HCT116 (cell line): Measurements from ENCODE around the gene FAM163B. TPM values are rescaled to one million over a fixed set of nuclear protein-coding genes. Genes with fewer than 3 reads are reported as not detected.

ENCODE experiments used
- ATAC-seq: fragments of 200-7000 bp; cut with Tn5 transposase; 2 replicates; pipeline ENCODE4 v1.9.1; 2020; ENCODE audit warnings: mild to moderate bottlenecking, moderate library complexity
- BruUV-seq: library from RNA; stranded (reverse); fragments of 400-500 nt; replicated peaks from 2 replicates; lab custom pipeline; 2021; lab: Mats Ljungman, UMichigan
- CTCF ChIA-PET: fragments of 300-600 bp; sonication (Branson Sonifier 250); formaldehyde crosslinking; loops from one replicate; lab custom pipeline; 2021; ENCODE audit warnings: antibody characterized with exemption; lab: Charles Lee
- POLR2A ChIA-PET: fragments of 300-600, 350-600 bp; sonication (Branson Sonifier 250); formaldehyde crosslinking; loops from one replicate; lab custom pipeline; 2021; ENCODE audit warnings: antibody characterized with exemption; lab: Charles Lee
- RAD21 ChIA-PET, 2 experiments: fragments of 300-600 bp; sonication (Branson Sonifier 250); formaldehyde crosslinking; loops; one replicate each; lab custom pipeline; 2023; ENCODE audit warnings: low total read pairs in 2 of 2; ENCODE audit not compliant: uncharacterized antibody in 2 of 2, unreplicated experiment in 2 of 2, low non-redundant PET in 1 of 2; lab: Charles Lee
- DNase-seq: peaks from one replicate; pipeline ENCODE4 v3.0.0-alpha.2; 2010; ENCODE audit warnings: low read depth, low spot score
- H2AFZ ChIP-seq: fragments of 200-600 bp; shearing (Covaris generic), sonication (generic); 2 replicates; pipeline ENCODE4 v1.6.1; 2017; ENCODE audit warnings: low read depth, mixed run types, mixed read lengths, antibody characterized with exemption, low read length; ENCODE audit not compliant: poor library complexity, severe bottlenecking
- H3K27ac ChIP-seq: 2 replicates; pipeline ENCODE4 v1.5.1; 2012; ENCODE audit warnings: low read depth, low read length
- H3K27me3 ChIP-seq: fragments of 200-600 bp; sonication (generic); 2 replicates; pipeline ENCODE4 v1.6.1; 2016; ENCODE audit warnings: mixed run types, low read length, mixed read lengths; ENCODE audit not compliant: insufficient read depth
- H3K36me3 ChIP-seq, 2 experiments: fragments of 200-500 bp in 1 of 2; fragments of 200-600 bp in 1 of 2; sonication (Bioruptor generic) in 1 of 2; sonication (generic) in 1 of 2; 2 replicates each; pipeline versions ENCODE4 v1.5.1 to v1.6.1; 2014 to 2016; ENCODE audit warnings: low read length in 2 of 2, inconsistent platforms in 1 of 2, mixed read lengths in 1 of 2, mixed run types in 1 of 2; ENCODE audit not compliant: insufficient read depth in 2 of 2, control insufficient read depth in 1 of 2
- H3K4me1 ChIP-seq, 2 experiments: fragments of 200-600 bp in 1 of 2; sonication (generic) in 1 of 2; 2 replicates each; pipeline versions ENCODE4 v1.5.1 to v1.6.1; 2012 to 2017; ENCODE audit warnings: low read length in 2 of 2, inconsistent platforms in 1 of 2, mild to moderate bottlenecking in 1 of 2, mixed read lengths in 1 of 2, mixed run types in 1 of 2, moderate library complexity in 1 of 2; ENCODE audit not compliant: insufficient read depth in 2 of 2, control insufficient read depth in 1 of 2
- H3K4me2 ChIP-seq: fragments of 200-600 bp; sonication (generic); 2 replicates; pipeline ENCODE4 v1.6.1; 2017; ENCODE audit warnings: mixed run types, low read length, mixed read lengths
- H3K4me3 ChIP-seq, 2 experiments: fragments of 200-600 bp in 1 of 2; sonication (generic) in 1 of 2; replicated peaks in 1 of 2; 2 replicates each; pipeline ENCODE4 v1.5.1; 2011 to 2016; ENCODE audit warnings: low read length in 2 of 2, control low read depth in 1 of 2, low read depth in 1 of 2, mild to moderate bottlenecking in 1 of 2, mixed read lengths in 1 of 2, mixed run types in 1 of 2
- H3K79me2 ChIP-seq: fragments of 200-600 bp; sonication (generic); 2 replicates; pipeline ENCODE4 v1.6.1; 2017; ENCODE audit warnings: mild to moderate bottlenecking, mixed run types, low read length, moderate library complexity, mixed read lengths; ENCODE audit not compliant: insufficient read depth
- H3K9ac ChIP-seq: fragments of 200-600 bp; sonication (generic); 2 replicates; pipeline ENCODE4 v1.6.1; 2016; ENCODE audit warnings: low read length, mixed read lengths
- H3K9me2 ChIP-seq: fragments of 200-600 bp; sonication (generic), shearing (Covaris generic); 2 replicates; pipeline ENCODE4 v1.6.1; 2017; ENCODE audit warnings: mixed run types, mild to moderate bottlenecking, moderate library complexity; ENCODE audit not compliant: insufficient read depth
- H3K9me3 ChIP-seq, 2 experiments: fragments of 200-500 bp in 1 of 2; fragments of 200-600 bp in 1 of 2; sonication (Bioruptor generic) in 1 of 2; sonication (generic) in 1 of 2; 2 replicates each; pipeline ENCODE4 v1.6.1; 2014 to 2017; ENCODE audit warnings: low read length in 2 of 2, mixed read lengths in 2 of 2, inconsistent platforms in 1 of 2, low read depth in 1 of 2, mild to moderate bottlenecking in 1 of 2, mixed run types in 1 of 2, moderate library complexity in 1 of 2; ENCODE audit not compliant: control insufficient read depth in 1 of 2, insufficient read depth in 1 of 2
- H4K20me1 ChIP-seq: fragments of 200-600 bp; sonication (generic), shearing (Covaris generic); 2 replicates; pipeline ENCODE4 v1.6.1; 2017; ENCODE audit warnings: mixed run types, mild to moderate bottlenecking, moderate library complexity; ENCODE audit not compliant: insufficient read depth
- CBX3 ChIP-seq: IDR thresholded peaks from 2 replicates; pipeline ENCODE4 v1.6.1; 2012; ENCODE audit warnings: low read depth
- EGR1 ChIP-seq: IDR thresholded peaks from 2 replicates; pipeline ENCODE4 v1.6.1; 2012; ENCODE audit warnings: low read depth
- EZH2 ChIP-seq: fragments of 200-600 bp; sonication (generic); IDR thresholded peaks from 2 replicates; pipeline ENCODE4 v1.6.1; 2017; ENCODE audit warnings: antibody characterized with exemption, mixed run types
- EZH2phosphoT487 ChIP-seq: fragments of 200-600 bp; IDR thresholded peaks from 2 replicates; pipeline ENCODE4 v1.6.1; 2018; ENCODE audit warnings: antibody characterized with exemption, borderline replicate concordance
- JUND ChIP-seq: IDR thresholded peaks from 2 replicates; pipeline ENCODE4 v1.6.1; 2012
- POLR2AphosphoS5 ChIP-seq: IDR thresholded peaks from 2 replicates; pipeline ENCODE4 v1.6.1; 2011; ENCODE audit warnings: mild to moderate bottlenecking, low read depth, low read length, moderate library complexity
- SIN3A ChIP-seq: IDR thresholded peaks from 2 replicates; pipeline ENCODE4 v1.6.1; 2012; ENCODE audit warnings: low read depth
- SRF ChIP-seq: IDR thresholded peaks from 2 replicates; pipeline ENCODE4 v1.6.1; 2012; ENCODE audit warnings: low read depth
- YY1 ChIP-seq: IDR thresholded peaks from 2 replicates; pipeline ENCODE4 v1.6.1; 2011; ENCODE audit warnings: low read length, low read depth, moderate library complexity, mild to moderate bottlenecking; ENCODE audit not compliant: insufficient replicate concordance; ENCODE audit errors: extremely low read depth
- ZFX ChIP-seq: fragments of 450-650 bp; IDR thresholded peaks from 2 replicates; pipeline ENCODE4 v1.6.1; 2017
- intact Hi-C: fragments of 100-400 bp; cut with micrococcal nuclease; formaldehyde crosslinking; loops from 2 replicates; pipeline ENCODE4 v1.10.0; 2022
- total RNA-seq: library from RNA; stranded (reverse); gene quantifications from one replicate; pipeline ENCODE4 v1.2.1, GENCODE V29; 2021; ENCODE audit not compliant: unreplicated experiment
- TF ChIP-seq, protein P1 (sequence below), 3 experiments: fragments of 200-600 bp in 1 of 3; sonication (generic) in 1 of 3; IDR thresholded peaks in 2 of 3; conservative IDR thresholded peaks in 1 of 3; 2 replicates each; pipeline ENCODE4 v1.5.1; 2012 to 2017; ENCODE audit warnings: low read depth in 2 of 3, low read length in 2 of 3, antibody characterized with exemption in 1 of 3, borderline replicate concordance in 1 of 3, control low read depth in 1 of 3, mild to moderate bottlenecking in 1 of 3, mixed read lengths in 1 of 3, mixed run types in 1 of 3, moderate library complexity in 1 of 3; ENCODE audit not compliant: insufficient read depth in 1 of 3
- TF ChIP-seq, protein P2 (sequence below): IDR thresholded peaks from 2 replicates; pipeline ENCODE4 v1.6.1; 2011; ENCODE audit warnings: mild to moderate bottlenecking, low read length, moderate library complexity; ENCODE audit not compliant: insufficient replicate concordance; ENCODE audit errors: extremely low read depth

The FAM163B gene
- total RNA-seq, 1 experiment from 2014 or later: not detected

DNA sequence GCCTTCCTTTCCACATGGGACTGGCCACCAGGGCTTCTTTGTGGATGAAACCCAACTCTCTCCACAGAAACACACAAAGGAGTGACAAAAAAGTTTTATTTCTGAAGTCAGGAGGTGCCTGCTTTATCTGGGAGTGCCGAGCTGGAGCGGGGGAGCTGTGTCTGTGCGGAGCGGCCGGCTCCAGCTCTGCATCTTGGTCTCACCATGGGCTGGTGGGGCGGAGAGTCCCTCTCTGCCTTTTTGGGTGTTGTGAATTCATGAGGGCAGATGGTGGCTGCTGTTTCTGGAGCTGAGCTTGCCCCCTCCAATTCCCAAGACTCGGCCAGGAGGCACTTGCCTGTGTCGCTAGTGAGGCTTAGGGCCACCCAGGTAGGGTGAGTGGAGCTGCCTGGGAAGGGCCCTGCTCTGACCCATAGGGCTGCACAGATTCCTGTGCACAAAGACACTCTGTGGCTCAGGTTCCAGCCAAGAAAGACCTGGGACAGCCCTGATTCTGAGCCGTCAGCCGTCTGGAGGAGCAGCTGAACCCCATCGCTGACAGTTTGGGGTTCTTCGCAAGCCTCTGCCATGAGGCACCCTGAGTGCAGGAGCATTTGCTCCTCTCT, 28.4 kb upstream of the FAM163B start:
- Histone ChIP-seq H3K27ac (no peak overlapping the region), H3K79me2 (no peaks in the 10 kb centered on the region), H3K9me3 (no peaks in the 10 kb centered on the region), H3K9me2 (no peaks in the 10 kb centered on the region), H3K27me3 (peaks cover 5% of the 10 kb centered on the region; the same call in 1 of the 2 replicates), H3K4me1 (no peaks in the 10 kb centered on the region; a peak in 1 of 4 replicates), H2AFZ (no peak overlapping the region), H3K4me3 (no peak overlapping the region), H3K36me3 (no peaks in the 10 kb centered on the region), H3K9ac (no peak overlapping the region), H4K20me1 (no peaks in the 10 kb centered on the region), H3K4me2 (no peak overlapping the region)
- ChIA-PET POLR2A (no interaction called here), CTCF (no interaction called here), RAD21 (no interaction called here)
- DNase-seq (no peak), ATAC-seq (no peak)
- TF ChIP-seq EGR1 (no peak), ZFX (no peak), SRF (no peak), POLR2AphosphoS5 (no peak), SIN3A (no peak), JUND (no peak)
- TF ChIP-seq, protein P1, sequence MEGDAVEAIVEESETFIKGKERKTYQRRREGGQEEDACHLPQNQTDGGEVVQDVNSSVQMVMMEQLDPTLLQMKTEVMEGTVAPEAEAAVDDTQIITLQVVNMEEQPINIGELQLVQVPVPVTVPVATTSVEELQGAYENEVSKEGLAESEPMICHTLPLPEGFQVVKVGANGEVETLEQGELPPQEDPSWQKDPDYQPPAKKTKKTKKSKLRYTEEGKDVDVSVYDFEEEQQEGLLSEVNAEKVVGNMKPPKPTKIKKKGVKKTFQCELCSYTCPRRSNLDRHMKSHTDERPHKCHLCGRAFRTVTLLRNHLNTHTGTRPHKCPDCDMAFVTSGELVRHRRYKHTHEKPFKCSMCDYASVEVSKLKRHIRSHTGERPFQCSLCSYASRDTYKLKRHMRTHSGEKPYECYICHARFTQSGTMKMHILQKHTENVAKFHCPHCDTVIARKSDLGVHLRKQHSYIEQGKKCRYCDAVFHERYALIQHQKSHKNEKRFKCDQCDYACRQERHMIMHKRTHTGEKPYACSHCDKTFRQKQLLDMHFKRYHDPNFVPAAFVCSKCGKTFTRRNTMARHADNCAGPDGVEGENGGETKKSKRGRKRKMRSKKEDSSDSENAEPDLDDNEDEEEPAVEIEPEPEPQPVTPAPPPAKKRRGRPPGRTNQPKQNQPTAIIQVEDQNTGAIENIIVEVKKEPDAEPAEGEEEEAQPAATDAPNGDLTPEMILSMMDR (IDR thresholded peaks at IDR 0.05 in 2 of 3, conservative IDR thresholded peaks at IDR 0.05 in 1 of 3; ENCODE audit: borderline replicate concordance in 1 of 3, insufficient read depth in 1 of 3, low read depth in 2 of 3, low read length in 2 of 3): no peak
- BruUV-seq: no TSS peak
- intact Hi-C loops: no loop called here

DNA sequence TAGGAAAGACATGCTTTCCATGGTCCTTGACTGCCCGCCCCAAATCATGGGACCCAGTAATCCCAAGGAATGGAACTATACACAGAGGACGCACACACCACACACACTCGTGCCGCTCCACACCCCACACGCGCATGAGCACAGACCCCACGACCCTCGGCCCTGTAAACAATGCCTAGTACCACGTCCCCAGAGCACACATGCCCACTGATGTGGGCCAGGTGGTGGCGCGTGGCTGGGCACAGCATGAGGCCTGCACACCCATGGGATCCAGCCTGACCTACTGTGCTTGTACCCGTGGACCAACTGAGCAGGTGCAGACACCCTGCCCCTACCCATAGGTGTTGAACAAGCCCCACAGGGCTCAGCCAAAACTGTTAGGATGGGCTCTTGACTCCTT, 27.7 kb upstream of the FAM163B start:
- intact Hi-C loops: no loop called here

More for the DNA sequence above, 27.7 kb upstream of the FAM163B start:
- ChIA-PET RAD21 (no interaction called here), POLR2A (no interaction called here), CTCF (no interaction called here)
- ATAC-seq (no peak), DNase-seq (no peak)
- H3K4me1 ChIP-seq: no peaks in the 10 kb centered on the region; a peak in 1 of 4 replicates
- no TSS peak for BruUV-seq
- no peaks in the 10 kb centered on the region for H4K20me1 ChIP-seq
- H3K27me3 ChIP-seq: peaks cover 5% of the 10 kb centered on the region; the same call in 1 of the 2 replicates
- no peak overlapping the region for H3K27ac ChIP-seq
- no peak overlapping the region for H3K4me2 ChIP-seq
- H3K9me2 ChIP-seq: no peaks in the 10 kb centered on the region
- no peaks in the 10 kb centered on the region for H3K79me2 ChIP-seq
- H3K4me3 ChIP-seq: no peak overlapping the region
- TF ChIP-seq JUND: no peak
- no peak for TF ChIP-seq CBX3
- no peak for TF ChIP-seq EZH2
- TF ChIP-seq, protein P2, sequence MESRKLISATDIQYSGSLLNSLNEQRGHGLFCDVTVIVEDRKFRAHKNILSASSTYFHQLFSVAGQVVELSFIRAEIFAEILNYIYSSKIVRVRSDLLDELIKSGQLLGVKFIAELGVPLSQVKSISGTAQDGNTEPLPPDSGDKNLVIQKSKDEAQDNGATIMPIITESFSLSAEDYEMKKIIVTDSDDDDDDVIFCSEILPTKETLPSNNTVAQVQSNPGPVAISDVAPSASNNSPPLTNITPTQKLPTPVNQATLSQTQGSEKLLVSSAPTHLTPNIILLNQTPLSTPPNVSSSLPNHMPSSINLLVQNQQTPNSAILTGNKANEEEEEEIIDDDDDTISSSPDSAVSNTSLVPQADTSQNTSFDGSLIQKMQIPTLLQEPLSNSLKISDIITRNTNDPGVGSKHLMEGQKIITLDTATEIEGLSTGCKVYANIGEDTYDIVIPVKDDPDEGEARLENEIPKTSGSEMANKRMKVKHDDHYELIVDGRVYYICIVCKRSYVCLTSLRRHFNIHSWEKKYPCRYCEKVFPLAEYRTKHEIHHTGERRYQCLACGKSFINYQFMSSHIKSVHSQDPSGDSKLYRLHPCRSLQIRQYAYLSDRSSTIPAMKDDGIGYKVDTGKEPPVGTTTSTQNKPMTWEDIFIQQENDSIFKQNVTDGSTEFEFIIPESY: no peak
- no peak for TF ChIP-seq ZFX
- TF ChIP-seq EZH2phosphoT487: no peak
- no peak for TF ChIP-seq POLR2AphosphoS5
- TF ChIP-seq EGR1: no peak
- TF ChIP-seq YY1: no peak
- no peaks in the 10 kb centered on the region for H3K36me3 ChIP-seq
- no peaks in the 10 kb centered on the region for H3K9me3 ChIP-seq
- no peak overlapping the region for H3K9ac ChIP-seq
- H2AFZ ChIP-seq: no peak overlapping the region
